Neuron (in vitro differentiated cells): Measurements from ENCODE around the gene CYP1A2.

Experiments
- H2AFZ ChIP-seq: one replicate; pipeline ENCODE4 v1.6.1; 2013; ENCODE audit warnings: low read depth, mild to moderate bottlenecking, inconsistent platforms, low read length, moderate library complexity
- H3K27me3 ChIP-seq: one replicate; pipeline ENCODE4 v1.6.1; 2013; ENCODE audit warnings: low read length; ENCODE audit not compliant: insufficient read depth
- H3K36me3 ChIP-seq: one replicate; pipeline ENCODE4 v1.6.1; 2013; ENCODE audit warnings: low read length; ENCODE audit not compliant: insufficient read depth
- H3K4me1 ChIP-seq: one replicate; pipeline ENCODE4 v1.6.1; 2013; ENCODE audit warnings: low read length; ENCODE audit not compliant: insufficient read depth
- H3K4me3 ChIP-seq: 2 replicates; pipeline ENCODE4 v1.5.1; 2013; ENCODE audit warnings: mild to moderate bottlenecking, low read length, moderate library complexity
- H3K9me3 ChIP-seq: one replicate; pipeline ENCODE4 v1.6.1; 2013; ENCODE audit warnings: low read length

CYP1A2 gene

DNA sequence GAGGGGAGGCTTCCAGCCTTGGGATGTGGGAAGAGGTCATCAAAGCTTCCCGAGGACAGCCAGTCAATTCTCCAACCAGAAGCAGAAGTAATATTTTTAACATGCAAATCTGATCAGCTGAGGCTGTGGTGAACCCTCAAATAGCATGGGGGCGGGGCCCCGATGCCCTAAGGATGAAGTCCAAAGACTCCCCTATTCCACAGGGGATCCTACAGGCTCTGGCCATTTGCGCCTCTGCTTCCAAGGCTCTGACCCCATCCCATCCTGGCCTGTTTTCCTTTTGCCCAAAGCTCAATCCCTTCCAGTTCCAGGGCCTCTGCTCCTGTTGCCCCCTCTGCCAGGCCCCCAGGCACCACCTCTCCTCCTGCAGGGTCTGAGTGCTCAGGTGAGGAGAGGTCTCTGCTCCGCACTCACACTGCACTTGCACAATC, 26.5 kb downstream of the CYP1A2 start:
- H3K9me3 ChIP-seq: no peaks in the 10 kb centered on the region
- no peak overlapping the region for H2AFZ ChIP-seq
- no peaks in the 10 kb centered on the region for H3K36me3 ChIP-seq
- H3K4me3 ChIP-seq: no peak overlapping the region
- peaks cover 35% of the 10 kb centered on the region for H3K4me1 ChIP-seq
- no peaks in the 10 kb centered on the region for H3K27me3 ChIP-seq

DNA sequence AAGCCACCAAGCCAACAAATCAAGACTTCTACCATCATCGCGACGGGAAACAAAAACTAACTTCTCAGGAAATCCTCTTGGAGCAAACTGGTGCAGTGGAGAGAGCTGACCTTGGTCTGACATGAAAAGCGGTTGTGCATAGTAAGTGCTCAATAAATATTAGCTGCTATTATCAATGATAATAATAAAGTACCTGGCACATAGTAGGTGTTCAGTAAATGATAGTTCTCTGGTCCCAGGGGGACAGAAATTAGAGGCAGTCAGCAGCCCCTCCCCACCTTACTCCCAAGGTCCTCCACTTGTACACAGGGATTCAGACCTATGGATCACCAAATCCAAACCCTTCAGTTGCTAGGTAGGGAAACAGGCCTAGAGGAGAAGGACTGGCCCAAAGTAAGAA, 27.2 kb downstream of the CYP1A2 start:
- Histone ChIP-seq H3K36me3 (no peaks in the 10 kb centered on the region), H3K9me3 (no peaks in the 10 kb centered on the region), H3K27me3 (no peaks in the 10 kb centered on the region), H2AFZ (no peak overlapping the region), H3K4me1 (peaks cover 43% of the 10 kb centered on the region), H3K4me3 (no peak overlapping the region)

DNA sequence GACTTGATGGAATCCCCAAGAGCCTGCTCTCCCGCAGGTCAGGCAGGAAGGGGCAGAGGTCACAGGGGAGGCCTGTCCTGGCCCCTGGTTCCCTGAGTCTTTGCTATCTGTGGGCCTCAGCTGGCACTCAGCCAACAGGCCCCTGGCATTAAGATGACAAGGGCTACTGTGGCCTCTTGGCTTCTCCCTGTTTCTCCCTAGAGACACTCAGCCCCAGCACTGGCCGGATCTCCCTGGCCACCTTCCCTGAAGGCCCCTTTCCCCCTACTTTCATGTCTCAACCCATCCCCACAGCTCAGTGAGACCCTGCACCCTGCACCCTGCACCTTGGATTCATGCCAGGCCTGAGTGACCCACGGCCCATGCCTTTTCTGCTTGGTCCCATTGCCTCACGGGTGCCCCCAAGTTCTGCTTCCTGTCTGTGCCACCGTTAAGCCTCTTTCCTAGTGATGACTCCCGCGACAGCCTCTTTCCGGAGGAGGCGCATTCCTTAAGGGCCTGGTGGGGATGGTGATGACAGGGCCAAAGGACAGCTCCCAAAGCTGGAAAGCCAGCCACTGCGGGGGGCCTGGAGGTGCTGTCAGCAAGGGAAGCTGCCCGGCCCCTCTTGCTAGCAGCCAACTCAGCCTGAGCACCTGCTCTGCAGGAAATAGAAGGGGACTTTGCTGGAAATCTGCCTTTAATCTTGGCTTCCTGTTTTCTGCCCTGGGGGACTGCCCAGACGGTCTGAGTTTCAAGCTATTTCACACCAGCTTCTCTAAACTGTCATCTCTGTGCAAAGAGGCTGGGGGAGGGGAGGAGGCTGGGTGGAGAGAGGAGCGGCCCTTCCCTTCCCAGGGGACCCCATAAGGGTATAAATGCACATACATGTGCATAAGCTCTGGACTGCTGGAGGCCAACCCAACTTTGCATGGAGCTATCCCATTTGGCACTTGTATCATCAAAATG, 28.4 kb downstream of the CYP1A2 start:
- Histone ChIP-seq H3K4me3 (no peak overlapping the region), H3K9me3 (no peaks in the 10 kb centered on the region), H3K27me3 (no peaks in the 10 kb centered on the region), H3K4me1 (peaks cover 45% of the 10 kb centered on the region), H2AFZ (no peak overlapping the region), H3K36me3 (no peaks in the 10 kb centered on the region)

DNA sequence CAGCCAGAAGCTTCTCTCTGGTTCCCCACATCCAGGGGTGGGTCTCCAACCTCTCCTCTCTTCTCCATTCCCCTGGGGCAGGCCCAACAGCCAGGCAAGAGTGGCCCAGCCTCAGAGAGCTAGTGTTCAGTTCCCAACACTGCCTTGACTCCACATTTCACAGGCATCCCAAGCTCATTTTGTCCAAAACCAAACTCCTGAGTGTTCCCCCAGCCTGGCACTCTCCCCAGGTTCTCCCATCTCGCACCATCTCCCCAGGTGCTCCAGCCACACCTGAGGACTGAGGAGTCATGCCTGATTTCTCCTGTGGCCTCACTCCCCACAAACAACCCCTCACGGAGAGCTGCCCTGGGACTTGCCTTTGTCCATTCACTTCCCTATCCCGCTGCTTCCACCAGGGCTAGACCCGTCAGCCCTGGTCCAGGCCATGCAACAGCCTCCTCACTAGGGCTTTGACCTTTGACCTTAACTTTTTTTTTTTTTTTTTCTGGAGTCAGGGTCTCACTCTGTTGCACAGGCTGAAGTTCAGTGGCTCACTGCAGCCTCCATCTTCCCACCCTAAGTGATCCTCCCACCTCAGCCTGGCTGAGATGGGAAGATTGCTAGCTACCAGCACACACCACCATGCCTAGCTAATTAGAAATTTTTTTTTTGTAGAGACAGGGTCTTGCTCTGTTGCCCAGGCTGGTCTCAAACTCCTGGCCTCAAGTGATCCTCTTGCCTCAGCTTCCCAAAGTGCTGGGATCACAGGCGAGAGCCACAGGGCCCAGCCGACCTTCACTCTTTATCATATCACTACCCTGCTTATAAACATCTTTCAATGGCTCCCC, 29.3 kb downstream of the CYP1A2 start:
- H3K27me3 ChIP-seq: no peaks in the 10 kb centered on the region
- H3K36me3 ChIP-seq: no peaks in the 10 kb centered on the region
- H3K9me3 ChIP-seq: no peaks in the 10 kb centered on the region
- H3K4me1 ChIP-seq: peaks cover 50% of the 10 kb centered on the region
- H2AFZ ChIP-seq: no peak overlapping the region
- no peak overlapping the region for H3K4me3 ChIP-seq

DNA sequence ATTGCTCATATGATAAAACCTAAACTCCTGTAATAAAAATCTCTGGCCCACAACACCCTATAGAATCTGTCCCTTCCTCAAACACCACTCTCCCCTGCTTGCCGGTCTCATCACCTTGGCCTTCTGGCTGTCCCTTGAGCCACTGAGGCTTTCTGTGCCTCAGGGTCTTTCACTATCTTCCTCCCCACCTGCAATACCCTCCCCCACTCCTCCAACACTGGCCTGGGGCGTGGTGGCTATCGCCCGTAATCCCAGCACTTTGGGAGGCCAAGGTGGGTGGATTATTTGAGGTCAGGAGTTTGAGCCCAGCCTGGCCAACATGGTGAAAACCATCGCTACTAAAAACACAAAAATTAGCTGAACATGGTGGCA, 29.9 kb downstream of the CYP1A2 start:
- H2AFZ ChIP-seq: no peak overlapping the region
- peaks cover 50% of the 10 kb centered on the region for H3K4me1 ChIP-seq
- H3K4me3 ChIP-seq: no peak overlapping the region
- no peaks in the 10 kb centered on the region for H3K9me3 ChIP-seq
- no peaks in the 10 kb centered on the region for H3K36me3 ChIP-seq
- no peaks in the 10 kb centered on the region for H3K27me3 ChIP-seq

DNA sequence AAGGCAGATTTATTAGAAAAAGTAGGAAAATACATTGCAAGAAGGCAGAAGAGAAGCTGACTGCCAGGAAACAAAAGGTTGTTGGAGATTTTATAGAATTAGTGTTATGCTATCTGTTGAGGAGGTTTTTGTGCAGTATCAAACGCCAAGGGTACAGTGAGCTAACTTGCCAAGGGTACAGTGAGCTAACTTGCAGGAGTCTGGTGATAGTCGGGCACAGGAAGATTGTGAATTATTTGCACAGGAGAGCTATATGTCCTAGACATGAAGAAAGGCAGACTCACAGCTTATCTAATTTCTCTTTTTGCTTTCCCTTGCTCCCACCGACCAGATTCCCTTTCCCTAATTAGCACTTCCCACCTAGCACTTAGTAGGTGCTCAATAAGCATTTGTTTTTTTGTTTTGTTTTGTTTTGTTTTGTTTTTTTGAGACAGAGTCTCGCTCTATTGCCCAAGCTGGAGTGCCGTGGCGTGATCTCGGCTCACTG, 30.6 kb downstream of the CYP1A2 start:
- Histone ChIP-seq H3K4me1 (peaks cover 50% of the 10 kb centered on the region), H3K27me3 (no peaks in the 10 kb centered on the region), H3K4me3 (no peak overlapping the region), H2AFZ (no peak overlapping the region), H3K9me3 (no peaks in the 10 kb centered on the region), H3K36me3 (no peaks in the 10 kb centered on the region)

DNA sequence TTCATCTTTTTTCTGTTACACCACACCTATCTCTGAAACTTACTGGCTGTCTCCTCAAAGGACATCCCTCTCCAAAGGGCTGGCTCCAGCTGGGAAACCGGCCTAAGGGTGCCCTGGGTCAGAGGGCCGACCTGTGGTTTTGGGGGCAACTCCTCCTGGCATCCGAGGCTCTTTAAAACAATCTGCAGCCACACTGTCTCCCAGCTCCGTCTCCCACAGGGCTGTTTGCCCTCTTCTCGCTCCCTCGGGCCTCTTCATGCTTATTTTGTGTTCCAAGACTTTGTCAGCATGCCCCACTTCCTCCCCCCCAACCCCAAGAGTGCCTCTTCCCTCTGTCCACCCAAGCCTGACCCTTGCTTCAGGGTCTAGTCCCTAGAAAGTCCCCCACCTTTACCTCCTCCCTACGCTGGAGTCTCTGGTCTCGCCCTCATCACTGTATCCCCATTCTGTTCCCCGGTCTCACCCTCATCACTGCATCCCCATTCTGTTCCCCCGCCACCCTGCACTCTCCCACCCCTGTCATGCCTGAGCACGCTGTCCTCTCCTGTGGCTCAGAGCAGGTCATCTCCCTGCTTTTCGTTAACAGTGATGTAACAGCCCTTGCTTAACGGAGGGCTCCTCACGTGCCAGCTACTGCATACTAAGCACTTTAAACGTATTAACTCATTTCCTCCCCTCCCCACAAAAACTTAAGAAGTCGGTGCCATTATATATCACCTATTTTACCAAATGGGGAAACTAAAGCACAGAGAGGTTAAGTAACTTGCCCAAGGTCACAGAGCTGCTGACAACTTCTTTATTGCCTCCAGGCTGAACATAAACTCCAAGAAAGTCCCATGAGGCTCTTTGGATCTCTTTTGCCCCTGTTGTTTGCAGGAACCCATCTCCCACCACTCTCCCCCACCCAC, 32.1 kb downstream of the CYP1A2 start:
- Histone ChIP-seq H2AFZ (no peak overlapping the region), H3K36me3 (no peaks in the 10 kb centered on the region), H3K4me3 (peak overlapping the region; percentile 89), H3K9me3 (no peaks in the 10 kb centered on the region), H3K27me3 (no peaks in the 10 kb centered on the region), H3K4me1 (peaks cover 56% of the 10 kb centered on the region)

DNA sequence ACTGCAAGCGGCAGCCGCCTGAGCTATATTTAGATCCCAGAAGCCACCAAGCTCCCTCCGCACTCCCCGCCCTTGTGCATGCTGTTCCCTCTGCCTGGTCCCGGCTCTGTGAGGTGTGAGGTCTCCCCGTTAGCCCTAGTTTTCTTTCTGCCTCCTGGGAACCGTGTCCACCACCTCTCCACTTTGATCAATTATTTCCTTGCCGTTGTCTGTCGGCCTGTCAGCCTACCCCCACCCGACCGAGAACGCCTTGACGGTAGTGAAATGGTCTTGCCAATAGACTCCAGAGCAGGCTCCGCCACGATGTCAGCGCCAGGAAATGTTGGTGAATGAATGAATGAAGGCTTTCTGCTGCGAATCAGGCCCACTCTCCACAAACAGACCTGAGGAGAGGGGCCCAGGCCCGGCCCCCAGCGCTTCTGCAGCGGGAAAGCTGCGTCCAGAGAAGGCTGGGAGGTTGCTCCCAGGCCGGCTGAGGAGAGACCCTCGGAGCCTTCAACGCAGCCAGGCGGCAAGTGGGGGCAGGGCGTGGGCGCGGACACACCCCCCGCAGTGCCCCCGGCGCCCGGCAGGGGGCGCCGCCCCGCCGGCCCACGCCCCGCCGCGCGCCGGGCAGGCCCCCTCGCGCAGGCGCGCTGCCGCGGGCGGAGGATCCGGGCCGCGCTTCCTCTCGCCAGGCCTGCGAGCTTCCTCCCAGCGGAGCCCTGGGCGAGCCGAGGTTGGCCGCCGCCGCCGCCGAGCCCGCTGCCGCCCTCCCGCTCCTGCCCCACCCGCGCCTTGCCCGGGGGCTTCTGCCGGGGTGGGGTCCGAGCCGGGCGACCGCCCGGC, 33.0 kb downstream of the CYP1A2 start, which contains the start of gene CSK:
Gene CSK (plus strand): TSS at position 650 of the 828 bp plus-strand sequence. CDS start 16,218 bp downstream, outside the sequence.
- Histone ChIP-seq H3K36me3 (no peaks in the 10 kb centered on the region), H2AFZ (peak within 1 kb of the TSS; percentile 44), H3K4me1 (peaks cover 54% of the 10 kb centered on the region), H3K4me3 (peak within 1 kb of the TSS; percentile 89), H3K27me3 (no peaks in the 10 kb centered on the region), H3K9me3 (no peaks in the 10 kb centered on the region)

DNA sequence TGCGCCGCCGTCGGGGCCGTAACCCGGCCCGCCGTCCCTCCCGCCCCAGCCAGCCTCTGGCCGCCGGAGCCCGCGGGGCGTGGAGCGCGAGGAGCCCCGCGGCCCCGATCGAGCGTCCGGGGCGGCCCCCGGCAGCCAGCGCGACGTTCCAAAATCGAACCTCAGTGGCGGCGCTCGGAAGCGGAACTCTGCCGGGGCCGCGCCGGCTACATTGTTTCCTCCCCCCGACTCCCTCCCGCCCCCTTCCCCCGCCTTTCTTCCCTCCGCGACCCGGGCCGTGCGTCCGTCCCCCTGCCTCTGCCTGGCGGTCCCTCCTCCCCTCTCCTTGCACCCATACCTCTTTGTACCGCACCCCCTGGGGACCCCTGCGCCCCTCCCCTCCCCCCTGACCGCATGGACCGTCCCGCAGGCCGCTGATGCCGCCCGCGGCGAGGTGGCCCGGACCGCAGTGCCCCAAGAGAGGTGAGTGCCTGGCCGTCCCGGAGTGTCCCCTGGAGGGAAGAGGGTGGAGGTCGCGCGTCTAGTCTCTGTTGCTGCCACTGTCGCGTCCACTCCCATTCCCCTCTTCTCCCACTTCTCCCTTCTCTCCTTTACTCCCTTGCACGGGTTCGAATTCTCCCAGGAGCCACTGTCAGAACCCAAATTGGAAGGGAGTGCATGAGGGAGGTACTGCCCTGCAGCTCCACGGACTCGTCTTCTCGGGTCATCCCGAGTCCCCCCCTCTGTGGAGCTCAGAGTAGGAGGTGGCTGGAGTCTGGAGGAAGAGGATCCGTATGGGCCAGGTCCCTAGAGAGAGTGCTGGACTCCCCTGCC, 33.8 kb downstream of the CYP1A2 start:
- H3K9me3 ChIP-seq: no peaks in the 10 kb centered on the region

DNA sequence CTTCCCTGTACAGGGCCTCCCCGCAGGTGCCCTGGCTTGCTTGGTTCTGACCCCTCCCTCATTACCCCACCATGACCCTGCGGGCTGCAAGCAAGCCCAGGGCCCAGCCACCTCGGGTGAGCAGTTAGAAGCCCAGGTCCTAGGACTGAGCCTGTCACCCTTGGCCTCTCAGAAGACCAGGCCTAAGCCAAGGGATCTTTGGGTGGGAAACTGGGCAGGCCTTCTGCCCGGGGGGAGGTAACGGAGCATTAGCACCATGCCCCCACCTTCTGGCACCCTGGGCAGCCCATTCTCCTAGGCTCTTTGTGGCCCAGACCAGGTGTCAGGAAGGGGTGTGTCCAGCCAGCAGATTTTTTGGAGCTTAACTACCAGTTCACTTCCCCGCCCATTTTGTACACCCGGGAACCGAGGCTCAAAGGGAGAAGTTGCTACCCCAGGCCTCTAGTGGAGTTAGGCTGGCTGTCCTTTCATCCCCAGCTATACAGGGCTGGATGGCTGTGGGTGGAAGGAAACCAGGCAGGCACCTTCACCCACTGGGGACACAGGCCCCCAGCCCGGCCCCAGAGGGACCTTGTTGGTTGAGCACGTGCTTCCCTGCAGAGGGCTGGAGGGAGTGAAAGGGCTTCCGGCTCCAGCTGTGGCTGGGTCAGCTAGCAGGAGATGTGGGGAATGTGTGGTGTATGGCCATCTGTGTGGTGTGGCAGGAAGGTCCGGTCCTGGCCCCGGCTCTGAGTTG, 34.6 kb downstream of the CYP1A2 start:
- Histone ChIP-seq H3K36me3 (no peaks in the 10 kb centered on the region), H3K4me3 (peak overlapping the region; percentile 89)

More for the DNA sequence above, 33.8 kb downstream of the CYP1A2 start:
- Histone ChIP-seq H3K4me1 (peaks cover 46% of the 10 kb centered on the region), H3K27me3 (no peaks in the 10 kb centered on the region), H3K4me3 (peak overlapping the region; percentile 89), H3K36me3 (no peaks in the 10 kb centered on the region), H2AFZ (no peak overlapping the region)

DNA sequence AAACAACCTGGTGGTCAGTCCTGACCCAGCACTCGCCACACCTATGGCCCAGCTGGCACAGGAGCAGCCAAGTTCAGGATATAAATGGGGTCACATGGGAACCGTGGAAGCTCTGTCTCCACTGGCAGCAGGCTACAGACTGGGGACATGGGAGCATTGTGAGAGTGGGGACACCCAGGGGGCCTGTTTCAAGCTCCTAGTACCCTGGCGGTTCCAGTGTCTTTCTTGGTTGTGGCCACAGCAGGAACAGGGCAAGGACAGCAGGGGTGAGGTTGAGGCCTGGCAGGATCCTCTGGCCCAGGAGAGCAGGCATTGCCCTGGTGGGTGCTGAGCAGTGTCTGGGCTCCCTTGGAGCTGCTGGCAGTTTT, 35.1 kb downstream of the CYP1A2 start:
- H2AFZ ChIP-seq: no peak overlapping the region
- H3K4me1 ChIP-seq: peaks cover 46% of the 10 kb centered on the region
- peak overlapping the region; percentile 89 for H3K4me3 ChIP-seq
- no peaks in the 10 kb centered on the region for H3K36me3 ChIP-seq
- H3K9me3 ChIP-seq: no peaks in the 10 kb centered on the region
- no peaks in the 10 kb centered on the region for H3K27me3 ChIP-seq

More for the DNA sequence above, 34.6 kb downstream of the CYP1A2 start:
- Histone ChIP-seq H3K9me3 (no peaks in the 10 kb centered on the region), H3K4me1 (peaks cover 46% of the 10 kb centered on the region), H3K27me3 (no peaks in the 10 kb centered on the region), H2AFZ (no peak overlapping the region)
